COLO668 (cell line): ENCODE measurements around the gene HSPA14.
"Not testable (repeated sequence)": the region's sequence is repeated elsewhere in the genome, so short reads cannot be mapped to it uniquely, and the experiment has no call there.

Source experiments
- DNase-seq: peaks from one replicate; lab custom pipeline; 2025; ENCODE audit not compliant: unreplicated experiment; lab: John Stamatoyannopoulos, UW

Gene HSPA14

GRCh38 chr10:14837003-14837756, 926 bp upstream of the HSPA14 start:
- no peak for DNase-seq

GRCh38 chr10:14838582-14839304, 637 bp downstream of the HSPA14 start:
- DNase-seq: peak; percentile 24

GRCh38 chr10:14839305-14839695, 1.2 kb downstream of the HSPA14 start:
- DNase-seq: peak; percentile 13

- no peak for DNase-seq
Measured at GRCh38 chr10:14840178-14840577, 2.1 kb downstream of the HSPA14 start.

- no peak for DNase-seq
Measured at GRCh38 chr10:14843327-14843988, 5.4 kb downstream of the HSPA14 start.

GRCh38 chr10:14844948-14845347, 6.8 kb downstream of the HSPA14 start:
- no peak for DNase-seq

GRCh38 chr10:14852236-14852635, 14.1 kb downstream of the HSPA14 start:
- no peak for DNase-seq

GRCh38 chr10:14855453-14855852, 17.3 kb downstream of the HSPA14 start:
- DNase-seq: no peak

GRCh38 chr10:14858338-14858960, 20.3 kb downstream of the HSPA14 start:
- no peak for DNase-seq

GRCh38 chr10:14859043-14859442, 20.9 kb downstream of the HSPA14 start:
- DNase-seq: no peak

GRCh38 chr10:14859775-14860174, 21.7 kb downstream of the HSPA14 start:
- DNase-seq: no peak

- DNase-seq: no peak
Measured at GRCh38 chr10:14860791-14861190, 22.7 kb downstream of the HSPA14 start.

- DNase-seq: not testable (repeated sequence)
Measured at GRCh38 chr10:14864466-14864865, 26.4 kb downstream of the HSPA14 start.

- DNase-seq: not testable (repeated sequence)
Measured at GRCh38 chr10:14864871-14865270, 26.8 kb downstream of the HSPA14 start.

- DNase-seq: no peak
Measured at GRCh38 chr10:14873090-14873760, 35.1 kb downstream of the HSPA14 start.

- no peak for DNase-seq
Measured at GRCh38 chr10:14875941-14876340, 37.8 kb downstream of the HSPA14 start.

- no peak for DNase-seq
Measured at GRCh38 chr10:14876764-14877163, 38.7 kb downstream of the HSPA14 start.

- peak; percentile 92 for DNase-seq
Measured at GRCh38 chr10:14878266-14879123, 40.4 kb downstream of the HSPA14 start, which contains the start of gene SUV39H2. SUV39H2 (plus strand) TSS chr10:14878866; CDS start chr10:14878889, 23 bp downstream.

GRCh38 chr10:14879124-14879927, 41.2 kb downstream of the HSPA14 start:
- peak; percentile 44 for DNase-seq
